B cell (primary cell): ENCODE results near the gene ARAP2.

Source experiments
- CTCF ChIP-seq: fragments of 200-600 bp; IDR thresholded peaks from one replicate; pipeline ENCODE4 v1.8.0; 2022; ENCODE audit warnings: antibody characterized with exemption, mild to moderate bottlenecking
- EZH2 ChIP-seq: IDR thresholded peaks from 2 replicates; pipeline ENCODE4 v1.6.1; 2012; ENCODE audit warnings: borderline replicate concordance, low read depth, mild to moderate bottlenecking, moderate library complexity, low read length; ENCODE audit not compliant: insufficient read depth, poor library complexity, severe bottlenecking

- TF ChIP-seq CTCF = no peak
- no peak for TF ChIP-seq EZH2
Measured at GRCh38 chr4:36236159-36236558, 8.2 kb downstream of the ARAP2 start.
